ENCODE data around the gene ICAM2.
"Not testable (repeated sequence)": the region's sequence is repeated elsewhere in the genome, so short reads cannot be mapped to it uniquely, and the experiment has no call there.

ICAM2 gene

GRCh38 chr17:64008830-64009229, 11.6 kb downstream of the ICAM2 start:
- no peak for ATAC-seq

- ATAC-seq: no peak
These were observed 12.1 kb downstream of the ICAM2 start for GRCh38 chr17:64008346-64008745.

- ATAC-seq: no peak
These were observed 12.6 kb downstream of the ICAM2 start for GRCh38 chr17:64007838-64008282.

- not testable (repeated sequence) for ATAC-seq
These were observed 13.2 kb downstream of the ICAM2 start for GRCh38 chr17:64007089-64007837.

- no peak for ATAC-seq
These were observed 13.9 kb downstream of the ICAM2 start for GRCh38 chr17:64006361-64007088.

- ATAC-seq: no peak
These were observed 14.7 kb downstream of the ICAM2 start for GRCh38 chr17:64005734-64006167.

- no peak for ATAC-seq
These were observed 15.3 kb downstream of the ICAM2 start for GRCh38 chr17:64004903-64005733.

- no peak for ATAC-seq
These were observed 16.1 kb downstream of the ICAM2 start for GRCh38 chr17:64004218-64004770.

GRCh38 chr17:64003526-64004121, 16.8 kb downstream of the ICAM2 start:
- ATAC-seq: no peak

GRCh38 chr17:64002658-64003525, 17.5 kb downstream of the ICAM2 start:
- ATAC-seq: no peak

- ATAC-seq: no peak
These were observed 18.5 kb downstream of the ICAM2 start for GRCh38 chr17:64001763-64002529.

- no peak for ATAC-seq
These were observed 19.3 kb downstream of the ICAM2 start for GRCh38 chr17:64001091-64001579.

- ATAC-seq: no peak
These were observed 20.5 kb downstream of the ICAM2 start for GRCh38 chr17:63999680-64000531.

- peak; percentile 15 to 17 for ATAC-seq
These were observed 21.4 kb downstream of the ICAM2 start for GRCh38 chr17:63998721-63999679.

- ATAC-seq: peak; percentile 78 to 83
These were observed 22.2 kb downstream of the ICAM2 start, which contains the start of gene PRR29 for GRCh38 chr17:63998050-63998720. Gene PRR29 (plus strand): TSS chr17:63998351. CDS start chr17:63998365, 14 bp downstream.

GRCh38 chr17:63997341-63998048, 22.9 kb downstream of the ICAM2 start:
- no peak for ATAC-seq

Data from activated CD4-positive, CD25-positive, alpha-beta regulatory T cell treated with anti-CD3 and anti-CD28 coated beads, Interleukin-2, amount 50 U/mL, for 24 hours (primary cell).